Measurements from ENCODE around the gene SLC22A1. TPM values are rescaled to one million over a fixed set of nuclear protein-coding genes. Genes with fewer than 3 reads are reported as not detected.
"Not testable (repeated sequence)": the region's sequence is repeated elsewhere in the genome, so short reads cannot be mapped to it uniquely, and the experiment has no call there.

Gene SLC22A1
- total RNA-seq, 1 donor = 0.86 TPM

- DNase-seq (ENCODE audit: low read depth) = no peak
- H3K4me3 ChIP-seq (ENCODE audit: low read depth, low read length) = no peak overlapping the region
- TF ChIP-seq CTCF (IDR thresholded peaks at IDR 0.05; ENCODE audit: insufficient read depth, low read depth, low read length) = no peak
Observed at GRCh38 chr6:160086754-160087153, 34.9 kb upstream of the SLC22A1 start.

GRCh38 chr6:160088069-160088783, 33.4 kb upstream of the SLC22A1 start:
- H3K4me3 ChIP-seq (ENCODE audit: low read depth, low read length) = no peak overlapping the region
- TF ChIP-seq CTCF (IDR thresholded peaks at IDR 0.05; ENCODE audit: insufficient read depth, low read depth, low read length) = peak; percentile 91
- peak; percentile 85 for DNase-seq (ENCODE audit: low read depth)

GRCh38 chr6:160088784-160089533, 32.7 kb upstream of the SLC22A1 start:
- H3K4me3 ChIP-seq (ENCODE audit: low read depth, low read length) = no peak overlapping the region
- TF ChIP-seq CTCF (IDR thresholded peaks at IDR 0.05; ENCODE audit: insufficient read depth, low read depth, low read length) = no peak
- no peak for DNase-seq (ENCODE audit: low read depth)

GRCh38 chr6:160089534-160089897, 32.1 kb upstream of the SLC22A1 start:
- no peak for DNase-seq (ENCODE audit: low read depth)
- TF ChIP-seq CTCF (IDR thresholded peaks at IDR 0.05; ENCODE audit: insufficient read depth, low read depth, low read length) = no peak
- H3K4me3 ChIP-seq (ENCODE audit: low read depth, low read length) = no peak overlapping the region

DNA sequence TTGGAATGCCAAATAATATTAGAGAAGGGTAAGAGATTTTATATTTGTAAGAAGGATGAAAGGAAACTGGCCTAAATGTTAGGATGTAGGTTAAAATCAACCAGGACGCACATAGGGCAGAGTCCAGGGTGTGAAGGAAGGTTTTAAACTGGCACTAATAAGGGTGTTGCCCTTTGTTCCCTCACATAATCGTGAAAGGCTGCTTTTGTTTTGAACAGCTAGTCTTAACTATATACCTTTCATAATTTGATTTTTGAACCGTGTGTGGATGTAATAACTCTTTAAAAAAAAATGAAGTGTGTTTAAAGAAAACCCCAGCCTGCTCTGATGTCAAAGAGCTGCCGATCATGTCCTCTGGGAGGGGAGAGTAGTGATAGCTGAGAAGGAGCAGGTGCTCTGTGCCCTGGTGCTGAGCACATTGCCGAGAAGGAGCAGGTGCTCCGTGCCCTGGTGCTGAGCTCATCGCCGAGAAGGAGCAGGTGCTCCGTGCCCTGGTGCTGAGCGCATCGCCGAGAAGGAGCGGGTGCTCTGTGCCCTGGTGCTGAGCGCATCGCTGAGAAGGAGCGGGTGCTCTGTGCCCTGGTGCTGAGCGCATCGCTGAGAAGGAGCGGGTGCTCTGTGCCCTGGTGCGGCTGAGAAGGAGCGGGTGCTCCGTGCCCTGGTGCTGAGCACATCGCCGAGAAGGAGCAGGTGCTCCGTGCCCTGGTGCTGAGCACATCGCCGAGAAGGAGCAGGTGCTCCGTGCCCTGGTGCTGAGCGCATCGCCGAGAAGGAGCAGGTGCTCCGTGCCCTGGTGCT, 31.0 kb upstream of the SLC22A1 start:
- DNase-seq (ENCODE audit: low read depth) = not testable (repeated sequence)

DNA sequence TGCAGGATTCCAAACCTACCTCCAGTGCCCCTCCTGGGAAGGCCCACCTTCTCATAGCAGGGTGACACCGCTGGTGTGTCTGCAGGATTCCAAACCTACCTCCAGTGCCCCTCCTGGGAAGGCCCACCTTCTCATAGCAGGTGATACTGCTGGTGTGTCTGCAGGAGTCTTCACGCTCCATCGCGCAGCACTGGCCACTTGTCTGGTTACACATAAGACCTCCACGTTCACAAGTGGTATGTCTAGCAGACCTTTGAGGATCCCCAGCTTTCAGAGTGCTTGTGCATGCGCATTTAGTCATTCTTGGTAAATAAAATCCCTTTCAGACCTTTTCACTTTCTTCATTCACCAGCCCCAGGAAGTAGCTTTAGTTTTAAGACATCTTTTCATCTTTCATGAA, 29.4 kb upstream of the SLC22A1 start:
- not testable (repeated sequence) for H3K4me3 ChIP-seq (ENCODE audit: low read depth, low read length); DNase-seq (ENCODE audit: low read depth)

More for the DNA sequence above, 31.0 kb upstream of the SLC22A1 start:
- H3K4me3 ChIP-seq (ENCODE audit: low read depth, low read length) = not testable (repeated sequence)

- DNase-seq (ENCODE audit: low read depth) = no peak
- no peak overlapping the region for H3K4me3 ChIP-seq (ENCODE audit: low read depth, low read length)
- TF ChIP-seq CTCF (IDR thresholded peaks at IDR 0.05; ENCODE audit: insufficient read depth, low read depth, low read length) = no peak
Observed at GRCh38 chr6:160092602-160093001, 29.0 kb upstream of the SLC22A1 start.
